ENCODE data around the gene NR4A1. TPM values are rescaled to one million over a fixed set of nuclear protein-coding genes. Genes with fewer than 3 reads are reported as not detected.

NR4A1 gene
- total RNA-seq, result 100 to 1,000 TPM in 1 of 2 donors, 10 to 100 TPM in 1; 85.6 to 172 TPM
- long read RNA-seq, full-length matches to known transcripts, result 20 of 130 reads
- long read RNA-seq, partial matches to known transcripts, result 70 of 130 reads
- long read RNA-seq, other reads (novel, unspliced or antisense), result 40 of 130 reads

- ATAC-seq (peak; percentile 84 to 93), DNase-seq (peak; percentile 99)
- intact Hi-C loops (cut with DNase I), result no loop called here
These were observed at the start of gene NR4A1 for GRCh38 chr12:52050758-52051541. TSS of gene NR4A1 (plus strand) at chr12:52051442. CDS start at chr12:52054329, 2,887 bp downstream.

- DNase-seq (no peak), ATAC-seq (no peak)
- intact Hi-C loops (cut with DNase I), result loop anchor here in 1 of 2 donors (5.0 to 10.0 kb wide), 2 partner anchors 79 to 122 kb away; no protein-coding TSS in a partner anchor
These were observed 48.2 kb upstream of the NR4A1 start for GRCh38 chr12:52003016-52003550.

- no peak for ATAC-seq
- intact Hi-C loops (cut with DNase I), result loop anchor here in 1 of 2 donors (5.0 to 10.0 kb wide), 2 partner anchors 79 to 121 kb away; no protein-coding TSS in a partner anchor
These were observed 47.7 kb upstream of the NR4A1 start for GRCh38 chr12:52003591-52003990.

GRCh38 chr12:52004042-52004648, 47.1 kb upstream of the NR4A1 start:
- peak; percentile 68 for DNase-seq
- intact Hi-C loops (cut with DNase I), result loop anchor here in 1 of 2 donors (5.0 to 10.0 kb wide), 2 partner anchors 78 to 121 kb away; no protein-coding TSS in a partner anchor
- peak in 1 of 2 donors; percentile 3 for ATAC-seq

More at GRCh38 chr12:52003591-52003990, 47.7 kb upstream of the NR4A1 start:
- no peak for DNase-seq

- DNase-seq (no peak), ATAC-seq (no peak)
- intact Hi-C loops (cut with DNase I), result loop anchor here in 1 of 2 donors (10.0 kb wide), 1 partner anchor 119 kb away; no protein-coding TSS in a partner anchor
These were observed 45.9 kb upstream of the NR4A1 start for GRCh38 chr12:52005218-52005902.

GRCh38 chr12:52005903-52006703, 45.1 kb upstream of the NR4A1 start:
- DNase-seq (peak; percentile 60), ATAC-seq (peak in 1 of 2 donors; percentile 10)
- intact Hi-C loops (cut with DNase I), result loop anchor here in 1 of 2 donors (10.0 kb wide), 1 partner anchor 119 kb away; no protein-coding TSS in a partner anchor

GRCh38 chr12:52006726-52007157, 44.5 kb upstream of the NR4A1 start, which contains the start of gene TAMALIN:
TSS of gene TAMALIN (plus strand) at chr12:52006946. CDS start at chr12:52007020, 74 bp downstream.
- peak; percentile 69 to 72 for ATAC-seq
- peak; percentile 83 for DNase-seq
- intact Hi-C loops (cut with DNase I), result loop anchor here in 1 of 2 donors (10.0 kb wide), 1 partner anchor 118 kb away; no protein-coding TSS in a partner anchor

GRCh38 chr12:52007158-52007921, 43.9 kb upstream of the NR4A1 start:
- ATAC-seq (peak; percentile 29 to 35), DNase-seq (peak; percentile 83)
- intact Hi-C loops (cut with DNase I), result loop anchor here in 1 of 2 donors (10.0 kb wide), 1 partner anchor 117 kb away; no protein-coding TSS in a partner anchor

GRCh38 chr12:52007982-52008510, 43.2 kb upstream of the NR4A1 start:
- no peak for ATAC-seq
- intact Hi-C loops (cut with DNase I), result loop anchor here in 1 of 2 donors (10.0 kb wide), 1 partner anchor 117 kb away; no protein-coding TSS in a partner anchor
- DNase-seq, result no peak

- ATAC-seq (no peak), DNase-seq (no peak)
- intact Hi-C loops (cut with DNase I), result loop anchor here in 1 of 2 donors (10.0 kb wide), 1 partner anchor 116 kb away; no protein-coding TSS in a partner anchor
These were observed 42.0 kb upstream of the NR4A1 start for GRCh38 chr12:52009081-52009751.

- ATAC-seq (peak; percentile 69 to 70), DNase-seq (peak; percentile 88)
- intact Hi-C loops (cut with DNase I), result no loop called here
These were observed 41.1 kb upstream of the NR4A1 start for GRCh38 chr12:52010152-52010622.

GRCh38 chr12:52010692-52011601, 40.3 kb upstream of the NR4A1 start:
- DNase-seq (no peak), ATAC-seq (no peak)
- intact Hi-C loops (cut with DNase I), result no loop called here

- no peak for ATAC-seq
- no peak for DNase-seq
- intact Hi-C loops (cut with DNase I), result no loop called here
These were observed 39.5 kb upstream of the NR4A1 start for GRCh38 chr12:52011602-52012214.

GRCh38 chr12:52013626-52014310, 37.5 kb upstream of the NR4A1 start:
- ATAC-seq (no peak), DNase-seq (no peak)
- intact Hi-C loops (cut with DNase I), result no loop called here
